Measurements from ENCODE around the gene SERINC1.

Gene SERINC1

GRCh38 chr6:122416825-122417224 is 54.8 kb downstream of the SERINC1 start:
- H3K4me3 ChIP-seq (ENCODE audit: low read depth, low read length): no peak overlapping the region
- no peak for TF ChIP-seq CTCF (IDR thresholded peaks at IDR 0.05; ENCODE audit: low read depth, low read length)

GRCh38 chr6:122412001-122412400 is 59.6 kb downstream of the SERINC1 start:
- H3K4me3 ChIP-seq (ENCODE audit: low read depth, low read length): no peak overlapping the region

GRCh38 chr6:122408702-122409458 is 62.7 kb downstream of the SERINC1 start:
- no peak overlapping the region for H3K4me3 ChIP-seq (ENCODE audit: low read depth, low read length)
- no peak for TF ChIP-seq CTCF (IDR thresholded peaks at IDR 0.05; ENCODE audit: low read depth, low read length)

More at GRCh38 chr6:122412001-122412400, 59.6 kb downstream of the SERINC1 start:
- TF ChIP-seq CTCF (IDR thresholded peaks at IDR 0.05; ENCODE audit: low read depth, low read length): no peak

- no peak overlapping the region for H3K4me3 ChIP-seq (ENCODE audit: low read depth, low read length)
- TF ChIP-seq CTCF (IDR thresholded peaks at IDR 0.05; ENCODE audit: low read depth, low read length): no peak
These were observed 63.4 kb downstream of the SERINC1 start for GRCh38 chr6:122408240-122408639.

GRCh38 chr6:122407712-122408111 is 63.9 kb downstream of the SERINC1 start:
- no peak for TF ChIP-seq CTCF (IDR thresholded peaks at IDR 0.05; ENCODE audit: low read depth, low read length)
- no peak overlapping the region for H3K4me3 ChIP-seq (ENCODE audit: low read depth, low read length)

- TF ChIP-seq CTCF (IDR thresholded peaks at IDR 0.05; ENCODE audit: low read depth, low read length): no peak
- no peak overlapping the region for H3K4me3 ChIP-seq (ENCODE audit: low read depth, low read length)
These were observed 65.4 kb downstream of the SERINC1 start for GRCh38 chr6:122406187-122406586.

GRCh38 chr6:122405417-122405816 is 66.2 kb downstream of the SERINC1 start:
- no peak overlapping the region for H3K4me3 ChIP-seq (ENCODE audit: low read depth, low read length)
- no peak; the same call in 1 of the 2 replicates for TF ChIP-seq CTCF (IDR thresholded peaks at IDR 0.05; ENCODE audit: low read depth, low read length)

Measured in WI38 (cell line).